K562 treated with DMSO at 1 percent for 24 hours (cell line): ENCODE data around the gene WDFY2. TPM values are rescaled to one million over a fixed set of nuclear protein-coding genes. Genes with fewer than 3 reads are reported as not detected.

Experiments
- total RNA-seq: library from RNA; unstranded; fragments of 300-600 nt; gene quantifications from 2 replicates; pipeline ENCODE4 v1.2.3, GENCODE V29; 2022; ENCODE audit warnings: low read depth; ENCODE audit not compliant: insufficient read depth

WDFY2 gene, protein sequence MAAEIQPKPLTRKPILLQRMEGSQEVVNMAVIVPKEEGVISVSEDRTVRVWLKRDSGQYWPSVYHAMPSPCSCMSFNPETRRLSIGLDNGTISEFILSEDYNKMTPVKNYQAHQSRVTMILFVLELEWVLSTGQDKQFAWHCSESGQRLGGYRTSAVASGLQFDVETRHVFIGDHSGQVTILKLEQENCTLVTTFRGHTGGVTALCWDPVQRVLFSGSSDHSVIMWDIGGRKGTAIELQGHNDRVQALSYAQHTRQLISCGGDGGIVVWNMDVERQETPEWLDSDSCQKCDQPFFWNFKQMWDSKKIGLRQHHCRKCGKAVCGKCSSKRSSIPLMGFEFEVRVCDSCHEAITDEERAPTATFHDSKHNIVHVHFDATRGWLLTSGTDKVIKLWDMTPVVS
- total RNA-seq = 4.9 and 5.4 TPM in 2 replicates

DNA sequence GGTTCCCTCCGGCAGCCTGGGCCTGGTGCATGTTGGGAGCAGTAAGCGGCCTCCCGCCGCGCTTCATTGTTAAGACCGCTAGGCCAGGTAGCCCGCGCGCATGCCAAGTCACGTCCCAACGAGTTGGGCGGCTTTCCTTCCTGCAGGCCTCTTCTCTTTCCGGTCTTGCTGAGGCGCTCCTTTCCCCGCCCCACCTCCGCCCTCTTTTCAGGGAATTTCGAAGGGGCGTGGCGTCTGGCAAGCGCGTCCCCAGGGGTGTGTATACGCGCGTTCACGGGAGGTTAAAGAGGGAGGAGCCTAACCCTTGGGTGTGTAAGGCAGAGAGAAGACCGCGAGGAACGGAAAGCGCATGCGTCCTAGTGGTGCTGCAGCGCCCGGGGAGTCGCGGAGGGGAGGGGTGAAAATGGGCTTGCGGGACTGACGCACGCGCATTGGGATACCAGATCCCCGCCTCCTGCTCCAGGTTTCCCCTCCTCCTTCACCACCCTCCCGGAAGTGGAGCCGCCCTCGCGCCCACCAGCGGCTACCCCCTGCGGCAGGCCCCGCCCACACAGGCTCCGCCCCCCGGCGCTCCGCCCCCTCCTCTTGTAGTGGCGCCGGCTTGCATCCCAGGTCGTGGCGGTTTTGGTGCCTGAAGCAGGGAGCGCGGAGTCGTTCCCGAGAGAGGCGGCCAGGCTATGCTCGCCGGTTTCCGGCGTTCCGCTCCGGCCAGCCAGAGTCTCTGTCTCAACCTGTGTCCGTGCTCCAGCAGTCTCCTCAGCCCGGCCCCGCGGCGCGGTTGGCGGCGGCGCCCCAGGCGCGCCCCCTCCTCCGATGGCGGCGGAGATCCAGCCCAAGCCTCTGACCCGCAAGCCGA lies at the start of gene WDFY2:
WDFY2 (plus strand) TSS at position 588 of the 856 bp plus-strand sequence; CDS start at position 814, 226 bp downstream.

DNA sequence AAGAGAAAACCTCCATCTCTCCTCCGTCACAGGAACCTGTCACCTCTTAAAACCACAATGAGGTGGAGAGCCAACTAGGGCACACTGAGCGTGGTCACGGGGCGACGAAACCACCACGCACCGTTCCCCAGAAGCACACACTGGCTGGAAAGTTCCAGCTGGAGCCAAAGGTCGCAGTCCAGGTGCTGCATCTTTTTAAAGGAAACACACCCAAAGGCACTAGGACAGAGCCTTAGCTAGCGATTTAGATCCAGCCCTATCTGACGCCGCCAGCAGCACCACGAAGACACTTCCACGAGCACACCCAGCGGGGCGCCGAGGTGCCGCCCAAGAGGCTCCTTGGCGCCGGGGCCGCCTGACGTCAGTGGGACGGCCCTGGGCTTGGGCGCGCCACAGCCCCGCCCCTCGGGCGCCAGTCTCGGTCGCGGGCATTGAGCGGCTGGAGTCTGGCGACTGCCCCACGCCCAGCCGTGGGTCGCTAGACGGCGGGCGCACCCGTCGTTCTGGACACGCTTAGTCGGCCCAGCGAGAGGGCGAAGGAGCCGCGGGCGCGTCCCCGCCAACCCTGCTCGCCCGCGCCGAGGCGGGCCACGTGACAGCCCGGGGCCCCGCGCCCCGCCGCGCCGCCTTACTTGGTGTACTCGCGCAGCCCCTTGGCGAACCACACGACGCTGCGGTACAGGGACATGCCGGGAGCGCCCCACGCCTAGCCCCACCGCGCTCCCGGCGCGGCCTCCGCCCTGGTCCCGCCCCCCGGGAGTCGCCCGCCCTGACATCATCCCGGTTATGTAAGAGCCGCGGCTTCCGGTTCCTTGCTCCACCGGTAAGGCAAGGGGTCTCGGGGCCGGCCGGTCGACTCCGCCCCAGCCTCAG lies 219.4 kb downstream of the WDFY2 start, which contains the start of gene DHRS12:
DHRS12 (minus strand) TSS at position 742 of the 873 bp plus-strand sequence. CDS start 4,504 bp downstream, outside the sequence.

Other genes starting within 250 kb of the WDFY2 start
- gene SERPINE3, start 244.8 kb upstream of the WDFY2 start, total RNA-seq = not detected in 2 replicates
- 13.6 and 16.0 TPM in 2 replicates for gene INTS6, start 131.4 kb upstream of the WDFY2 start, total RNA-seq
- 1.6 and 2.9 TPM in 2 replicates for gene DHRS12, start 219.7 kb downstream of the WDFY2 start, total RNA-seq